ENCODE data around the gene MAD2L1BP.
"Not testable (repeated sequence)": the region's sequence is repeated elsewhere in the genome, so short reads cannot be mapped to it uniquely, and the experiment has no call there.

The MAD2L1BP gene

DNA sequence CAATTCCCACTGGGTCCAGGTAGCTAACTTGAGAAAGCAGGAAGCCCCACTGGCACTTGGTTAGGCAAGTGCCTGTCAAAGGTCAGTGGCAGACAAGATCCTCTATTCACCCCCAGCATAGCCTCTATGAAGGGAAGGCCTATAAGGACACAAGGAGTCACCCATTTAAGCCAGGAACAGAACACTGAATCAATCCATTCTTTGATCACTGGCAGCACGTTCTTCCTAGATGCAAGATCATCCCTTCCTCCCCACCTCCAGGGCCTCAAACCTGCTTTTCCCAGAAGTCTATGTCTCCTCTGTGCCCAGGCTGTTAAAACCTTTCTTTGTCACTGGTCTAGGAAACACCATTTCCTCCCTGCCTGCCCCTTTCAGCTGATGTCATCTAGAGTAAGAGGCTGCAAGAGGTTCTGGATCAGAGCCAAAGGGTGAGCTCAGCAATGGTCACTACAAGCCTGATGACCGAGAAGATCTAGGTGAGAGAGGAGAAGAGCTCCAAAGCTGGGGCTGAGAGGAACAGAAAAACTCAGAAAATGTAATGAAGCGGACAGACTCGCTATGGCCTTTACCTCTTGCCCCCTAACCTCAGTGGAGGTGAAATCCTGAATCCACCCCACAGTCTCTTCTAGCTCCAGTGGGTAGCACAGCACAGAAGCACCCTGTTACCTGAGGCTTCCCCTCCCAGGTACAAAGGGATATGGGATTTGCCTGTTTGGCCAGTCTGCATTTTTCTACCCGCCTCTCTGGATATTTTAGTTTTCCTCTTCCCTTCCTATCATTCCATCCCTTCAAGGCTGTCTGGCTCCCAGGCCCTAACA lies 8.4 kb upstream of the MAD2L1BP start:
- DNase-seq (ENCODE audit: low read depth) = no peak

- DNase-seq (ENCODE audit: low read depth) = peak; percentile 39
Measured at GRCh38 chr6:43628393-43629103, 7.1 kb upstream of the MAD2L1BP start.

- DNase-seq (ENCODE audit: low read depth) = peak; percentile 91
Measured at GRCh38 chr6:43629104-43629504, 6.5 kb upstream of the MAD2L1BP start, which contains the start of gene GTPBP2. Gene GTPBP2 (minus strand): TSS chr6:43629264. CDS start chr6:43629162, 102 bp downstream.

DNA sequence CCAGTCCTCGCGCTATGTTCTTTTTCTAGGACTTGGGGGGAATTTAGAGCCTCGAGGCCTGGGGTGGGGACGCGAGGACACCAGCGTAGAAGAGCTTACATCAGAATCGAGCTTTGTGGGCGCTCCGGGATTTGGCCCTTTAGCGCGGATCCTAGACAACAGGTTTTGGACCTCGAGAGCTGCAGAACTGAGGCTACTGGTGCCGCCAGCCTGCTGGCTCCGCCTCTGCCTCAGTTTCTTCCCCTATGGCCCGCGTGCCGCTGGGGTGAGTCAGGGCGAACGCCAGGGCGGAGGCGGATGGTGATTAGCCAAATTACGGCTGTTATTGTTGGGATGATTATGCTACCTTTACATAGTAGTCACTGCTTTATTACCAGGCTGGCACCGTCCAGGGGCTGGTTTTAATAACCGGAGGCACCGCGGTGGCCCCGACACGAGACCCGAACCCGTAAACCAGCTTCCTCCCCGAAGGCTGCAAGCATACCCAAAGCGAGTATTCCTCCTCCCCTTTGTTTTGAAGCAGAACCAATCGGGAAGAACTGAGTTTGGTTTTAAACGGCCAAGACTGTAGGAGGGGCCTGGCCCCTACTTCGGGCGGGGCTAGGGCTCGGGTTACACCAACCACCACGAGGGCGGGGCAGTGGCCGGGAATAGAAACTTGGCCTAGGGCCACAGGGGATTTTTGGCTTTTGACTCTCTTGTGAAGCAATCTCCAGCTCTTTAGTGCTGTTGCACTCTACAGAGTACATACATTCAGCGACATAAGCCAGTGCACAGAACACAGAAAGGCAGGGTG lies 5.9 kb upstream of the MAD2L1BP start:
- DNase-seq (ENCODE audit: low read depth) = peak; percentile 83

DNA sequence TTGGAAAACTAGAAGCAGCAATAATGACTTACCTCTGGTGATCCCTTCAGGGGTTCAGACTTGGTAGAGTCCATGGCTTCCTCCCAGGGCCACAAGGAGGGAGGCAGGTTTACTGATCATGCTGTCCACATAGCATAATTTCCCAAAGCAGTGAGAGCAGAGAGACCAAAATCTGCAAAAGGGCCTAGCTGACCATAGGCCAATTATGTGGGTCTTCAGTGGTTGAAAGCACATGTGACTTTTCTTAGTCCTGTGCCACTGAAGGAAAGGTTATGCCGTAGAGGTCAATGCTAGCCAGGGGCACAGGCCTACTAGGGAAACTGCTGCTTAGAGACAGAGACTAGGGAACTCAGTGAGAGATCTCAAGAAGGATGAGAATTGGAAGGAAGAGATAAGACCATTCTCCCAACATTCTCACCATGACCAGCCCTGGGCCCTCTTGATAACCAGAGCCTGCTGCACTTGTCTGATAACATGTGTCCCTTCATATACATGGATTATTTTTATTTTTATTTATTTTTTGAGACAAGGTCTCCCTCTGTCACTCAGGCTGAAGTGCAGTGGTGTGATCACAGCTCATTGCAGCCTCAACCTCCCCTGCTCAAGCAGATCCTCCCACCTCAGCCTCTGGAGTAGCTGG lies 4.5 kb upstream of the MAD2L1BP start:
- no peak for DNase-seq (ENCODE audit: low read depth)

DNA sequence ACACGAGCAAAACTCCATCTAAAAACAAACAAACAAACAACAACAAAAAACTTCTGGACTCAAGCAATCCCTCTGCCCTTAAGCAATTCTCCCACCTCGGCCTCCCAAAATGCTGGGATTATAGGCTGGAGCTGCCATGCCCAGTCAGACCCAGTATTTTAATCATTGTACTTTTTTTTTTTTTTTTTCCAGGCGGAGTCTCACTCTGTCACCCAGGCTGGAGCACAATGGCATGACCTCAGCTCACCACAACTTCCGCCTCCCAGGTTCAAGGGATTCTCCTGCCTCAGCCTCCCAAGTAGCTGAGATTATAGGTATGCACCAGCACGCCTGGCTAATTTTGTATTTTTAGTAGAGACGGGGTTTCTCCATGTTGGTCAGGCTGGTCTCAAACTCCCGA lies 2.6 kb upstream of the MAD2L1BP start:
- DNase-seq (ENCODE audit: low read depth) = not testable (repeated sequence)

DNA sequence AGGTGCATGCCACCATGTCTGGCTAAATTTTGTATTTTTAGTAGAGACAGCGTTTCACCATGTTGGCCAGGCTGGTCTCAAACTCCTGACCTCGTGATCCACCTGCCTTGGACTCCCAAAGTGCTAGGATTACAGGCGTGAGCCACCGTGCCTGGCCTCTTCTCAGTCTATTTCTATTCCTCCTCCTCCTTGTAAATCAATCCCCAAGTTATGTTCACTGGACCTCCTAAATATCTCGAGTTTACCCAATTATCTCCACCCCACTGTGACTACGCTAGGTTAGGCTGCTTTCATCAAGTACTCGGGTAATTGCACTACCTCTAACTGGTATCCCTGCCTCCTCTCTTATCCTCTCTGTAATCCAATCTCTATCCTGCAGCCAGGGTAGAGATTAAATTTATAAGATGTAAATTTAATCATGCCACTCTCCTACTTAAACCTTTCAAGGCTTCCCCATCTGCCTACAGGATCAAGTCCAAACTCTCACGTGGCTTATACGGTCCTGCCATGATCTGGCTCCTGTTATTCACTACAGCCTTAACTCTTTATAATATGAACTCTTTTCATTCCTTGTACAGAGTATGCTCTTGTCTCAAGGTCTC lies 837 bp upstream of the MAD2L1BP start:
- DNase-seq (ENCODE audit: low read depth) = no peak

GRCh38 chr6:43636308-43636659 lies 644 bp downstream of the MAD2L1BP start:
- DNase-seq (ENCODE audit: low read depth) = no peak

- no peak for DNase-seq (ENCODE audit: low read depth)
Measured at GRCh38 chr6:43639984-43640800, 4.6 kb downstream of the MAD2L1BP start.

- DNase-seq (ENCODE audit: low read depth) = peak; percentile 55
Measured at GRCh38 chr6:43644940-43645612, 9.4 kb downstream of the MAD2L1BP start, which contains the start of gene RSPH9. Gene RSPH9 (plus strand): TSS chr6:43645036. CDS start chr6:43645099, 63 bp downstream.

- DNase-seq (ENCODE audit: low read depth) = no peak
Measured at GRCh38 chr6:43645613-43645964, 9.9 kb downstream of the MAD2L1BP start.

DNA sequence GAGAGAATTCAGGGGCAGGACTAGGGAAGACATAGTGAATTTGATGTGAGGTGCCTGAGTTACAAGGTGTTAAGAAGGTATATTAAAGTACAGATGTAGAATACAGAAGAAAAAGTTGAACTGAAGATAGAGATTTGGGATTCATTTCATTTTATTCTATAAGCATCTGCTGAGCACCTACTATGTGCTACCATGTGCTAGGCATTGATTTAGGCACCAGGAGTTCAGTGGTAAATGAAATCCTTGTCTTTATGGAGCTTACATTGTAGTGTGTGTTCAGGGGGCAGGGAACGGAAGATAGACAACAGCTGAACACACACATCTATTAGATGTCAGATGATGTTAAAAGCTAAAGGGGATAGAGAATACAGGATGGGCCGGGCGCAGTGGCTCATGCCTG lies 12.0 kb downstream of the MAD2L1BP start:
- DNase-seq (ENCODE audit: low read depth) = no peak

DNA sequence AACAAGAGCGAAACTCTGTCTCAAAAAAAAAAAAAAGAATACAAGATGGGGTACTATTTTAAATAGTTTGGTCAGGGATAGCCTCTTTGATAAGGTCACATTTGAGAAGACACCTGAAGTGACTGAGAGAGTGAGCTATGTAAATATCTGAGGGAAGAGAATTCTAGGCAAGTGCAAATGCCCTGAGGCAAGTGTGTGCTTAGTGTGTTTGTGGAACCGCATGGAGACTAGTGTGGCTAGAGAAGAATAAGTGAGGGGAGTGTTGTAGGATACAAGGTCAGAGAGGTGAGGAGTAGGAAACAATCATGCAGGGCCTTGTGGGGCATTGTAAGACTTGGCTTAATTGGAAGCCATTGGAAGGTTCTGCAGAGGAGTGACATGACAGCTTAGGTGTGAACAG lies 12.6 kb downstream of the MAD2L1BP start:
- no peak for DNase-seq (ENCODE audit: low read depth)

DNA sequence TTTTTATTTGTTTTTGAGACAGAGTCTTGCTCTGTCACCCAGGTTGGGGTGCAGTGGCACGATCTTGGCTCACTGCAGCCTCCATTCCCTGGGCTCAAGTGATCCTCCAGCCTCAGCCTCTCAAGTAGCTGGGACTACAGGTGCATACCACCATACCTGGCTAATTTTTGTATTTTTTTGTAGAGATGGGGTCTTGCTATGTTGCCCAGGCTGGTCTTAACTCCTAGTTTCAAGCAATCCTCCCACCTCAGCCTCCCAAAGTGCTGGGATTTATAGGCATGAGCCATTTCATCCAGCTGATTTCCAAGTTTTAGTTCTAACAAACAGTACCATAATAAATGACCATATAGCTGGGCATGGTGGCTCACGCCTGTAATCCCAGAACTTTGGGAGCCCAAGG lies 17.2 kb downstream of the MAD2L1BP start:
- DNase-seq (ENCODE audit: low read depth) = not testable (repeated sequence)

- no peak for DNase-seq (ENCODE audit: low read depth)
Measured at GRCh38 chr6:43657221-43657802, 21.7 kb downstream of the MAD2L1BP start.

- no peak for DNase-seq (ENCODE audit: low read depth)
Measured at GRCh38 chr6:43658161-43658560, 22.5 kb downstream of the MAD2L1BP start.

DNA sequence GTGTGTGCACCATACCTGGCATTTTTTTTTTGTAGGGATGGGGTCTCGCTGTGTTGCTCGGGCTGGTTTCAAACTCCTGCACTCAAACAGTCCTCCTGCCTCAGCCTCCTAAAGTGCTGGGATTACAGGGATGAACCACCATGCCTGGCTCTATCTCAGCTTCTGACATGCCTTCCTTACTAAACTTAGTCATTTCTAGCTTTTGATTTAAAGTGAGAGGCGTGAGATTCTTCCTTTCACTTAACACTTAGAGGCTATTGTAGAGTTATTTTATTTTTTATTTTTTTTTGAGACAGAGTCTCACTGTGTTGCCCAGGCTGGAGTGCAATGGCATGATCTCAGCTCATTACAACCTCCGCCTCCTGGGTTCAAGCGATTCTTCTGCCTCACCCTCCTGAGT lies 27.3 kb downstream of the MAD2L1BP start:
- not testable (repeated sequence) for DNase-seq (ENCODE audit: low read depth)

GRCh38 chr6:43665376-43665775 lies 29.7 kb downstream of the MAD2L1BP start:
- no peak for DNase-seq (ENCODE audit: low read depth)

DNA sequence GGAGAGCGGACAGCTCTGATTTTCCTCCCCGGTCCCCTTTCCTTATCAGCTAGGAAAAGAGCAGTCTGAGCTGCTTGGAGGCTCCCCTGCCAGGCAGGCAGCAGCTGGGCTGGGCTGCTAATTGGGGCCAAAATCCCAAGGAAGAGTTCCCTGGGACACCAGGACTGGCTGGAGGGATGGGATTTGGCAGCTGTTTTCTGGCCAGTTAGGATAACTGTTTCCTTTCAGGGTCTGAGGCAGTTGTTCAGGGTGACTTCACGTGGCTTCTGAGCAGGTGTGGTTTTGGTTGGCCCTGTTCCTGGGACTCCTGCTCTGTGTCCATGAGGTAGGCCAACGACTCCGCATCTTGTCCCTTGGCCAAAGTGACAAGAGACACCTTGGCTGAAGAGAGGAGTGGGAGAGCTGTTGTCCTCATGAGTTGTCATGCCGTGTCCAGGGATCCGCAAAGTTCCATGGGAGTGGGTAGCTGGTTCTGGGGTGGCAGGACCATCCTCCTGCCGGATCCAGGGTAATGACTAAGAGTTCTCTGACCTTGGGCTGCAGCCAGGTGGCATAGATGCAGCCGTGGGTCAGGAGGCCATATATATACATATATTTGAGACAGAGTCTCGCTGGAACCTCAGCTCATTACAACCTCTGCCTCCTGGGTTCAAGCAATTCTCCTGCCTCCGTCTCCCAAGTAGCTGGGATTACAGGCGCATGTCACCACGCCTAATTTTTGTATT lies 30.7 kb downstream of the MAD2L1BP start:
- no peak for DNase-seq (ENCODE audit: low read depth)
